Lower lobe of right lung (tissue), 2 donors: ENCODE measurements around the gene GAN. TPM values are rescaled to one million over a fixed set of nuclear protein-coding genes. Genes with fewer than 3 reads are reported as not detected.

Source experiments
- ATAC-seq, 2 donors: fragments of 200-7000 bp; cut with Tn5 transposase; one replicate each; pipeline ENCODE4 v1.9.1; 2020 to 2022; ENCODE audit warnings: mild to moderate bottlenecking in 2 of 2, moderate library complexity in 2 of 2
- DNase-seq: peaks from one replicate; pipeline ENCODE4 v3.0.0-alpha.2; 2020
- H3K27ac ChIP-seq: fragments of 200-600 bp; one replicate; pipeline ENCODE4 v1.8.0; 2022
- H3K27me3 ChIP-seq: fragments of 200-600 bp; one replicate; pipeline ENCODE4 v1.8.0; 2022; ENCODE audit warnings: low read depth
- H3K36me3 ChIP-seq: fragments of 200-600 bp; one replicate; pipeline ENCODE4 v1.8.0; 2022; ENCODE audit warnings: mild to moderate bottlenecking
- H3K4me1 ChIP-seq: fragments of 200-600 bp; one replicate; pipeline ENCODE4 v1.8.0; 2022
- H3K4me3 ChIP-seq: fragments of 200-600 bp; one replicate; pipeline ENCODE4 v1.8.0; 2022; ENCODE audit warnings: mild to moderate bottlenecking
- H3K9me3 ChIP-seq: fragments of 200-600 bp; one replicate; pipeline ENCODE4 v1.8.0; 2022
- intact Hi-C: fragments of 100-400 bp; cut with DNase I; formaldehyde crosslinking; loops from one replicate; pipeline ENCODE4 v1.11.0; 2022
- total RNA-seq: library from RNA; stranded (reverse); fragmentation: NEBNext Ultra II Directional; extraction: Animal tissue kit (Norgen Biotek cat#: 25700); gene quantifications from one replicate; pipeline ENCODE4 v1.2.1, GENCODE V29; 2021
- TF ChIP-seq, protein P1 (sequence below): fragments of 200-600 bp; IDR thresholded peaks from one replicate; pipeline ENCODE4 v1.8.0; 2022; ENCODE audit warnings: antibody characterized with exemption, mild to moderate bottlenecking
- donor health status: DM: no; HTN: yes; CAD: no; lungs with severe emphysema.

Gene GAN
- total RNA-seq, 1 donor from 2014 or later = 6.5 TPM

- no peak for ATAC-seq
- no peak overlapping the region for H3K27ac ChIP-seq
- intact Hi-C loops = no loop called here
- H3K4me3 ChIP-seq = no peak overlapping the region
- TF ChIP-seq, protein P1, sequence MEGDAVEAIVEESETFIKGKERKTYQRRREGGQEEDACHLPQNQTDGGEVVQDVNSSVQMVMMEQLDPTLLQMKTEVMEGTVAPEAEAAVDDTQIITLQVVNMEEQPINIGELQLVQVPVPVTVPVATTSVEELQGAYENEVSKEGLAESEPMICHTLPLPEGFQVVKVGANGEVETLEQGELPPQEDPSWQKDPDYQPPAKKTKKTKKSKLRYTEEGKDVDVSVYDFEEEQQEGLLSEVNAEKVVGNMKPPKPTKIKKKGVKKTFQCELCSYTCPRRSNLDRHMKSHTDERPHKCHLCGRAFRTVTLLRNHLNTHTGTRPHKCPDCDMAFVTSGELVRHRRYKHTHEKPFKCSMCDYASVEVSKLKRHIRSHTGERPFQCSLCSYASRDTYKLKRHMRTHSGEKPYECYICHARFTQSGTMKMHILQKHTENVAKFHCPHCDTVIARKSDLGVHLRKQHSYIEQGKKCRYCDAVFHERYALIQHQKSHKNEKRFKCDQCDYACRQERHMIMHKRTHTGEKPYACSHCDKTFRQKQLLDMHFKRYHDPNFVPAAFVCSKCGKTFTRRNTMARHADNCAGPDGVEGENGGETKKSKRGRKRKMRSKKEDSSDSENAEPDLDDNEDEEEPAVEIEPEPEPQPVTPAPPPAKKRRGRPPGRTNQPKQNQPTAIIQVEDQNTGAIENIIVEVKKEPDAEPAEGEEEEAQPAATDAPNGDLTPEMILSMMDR = no peak
- no peaks in the 10 kb centered on the region for H3K4me1 ChIP-seq
- peaks cover 60% of the 10 kb centered on the region for H3K36me3 ChIP-seq
- no peak for DNase-seq
- H3K9me3 ChIP-seq = no peaks in the 10 kb centered on the region
- H3K27me3 ChIP-seq = no peaks in the 10 kb centered on the region
Observed at GRCh38 chr16:81357711-81358260, 43.0 kb downstream of the GAN start.

- peaks cover 71% of the 10 kb centered on the region for H3K36me3 ChIP-seq
- no peak for ATAC-seq
- intact Hi-C loops = no loop called here
Observed at GRCh38 chr16:81358860-81359259, 44.1 kb downstream of the GAN start.

DNA sequence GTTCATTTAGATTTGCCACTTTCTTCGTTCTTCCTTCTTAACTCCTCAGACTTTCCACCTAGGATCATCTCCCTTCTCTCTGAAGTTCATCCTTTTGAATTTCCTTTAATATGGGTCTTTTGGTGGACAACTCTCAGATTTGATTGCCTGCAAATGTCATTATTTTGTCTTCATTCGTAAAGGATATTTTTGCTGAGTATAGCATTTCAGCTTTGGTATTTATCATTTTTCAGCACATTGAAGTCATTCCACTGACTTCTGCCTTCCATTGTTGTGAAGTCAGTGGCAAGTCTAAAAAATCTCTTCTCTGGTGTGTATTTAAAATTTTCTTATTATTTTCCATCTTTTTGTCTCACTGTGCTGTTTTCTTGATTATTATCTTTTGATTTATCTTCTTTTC lies 45.4 kb downstream of the GAN start:
- intact Hi-C loops = no loop called here
- peaks cover 76% of the 10 kb centered on the region for H3K36me3 ChIP-seq
- H3K4me1 ChIP-seq = no peaks in the 10 kb centered on the region
- H3K27ac ChIP-seq = no peak overlapping the region
- DNase-seq (no peak), ATAC-seq (no peak)
- H3K9me3 ChIP-seq = no peaks in the 10 kb centered on the region
- TF ChIP-seq, protein P1 = no peak
- no peaks in the 10 kb centered on the region for H3K27me3 ChIP-seq
- H3K4me3 ChIP-seq = no peak overlapping the region

More at GRCh38 chr16:81358860-81359259, 44.1 kb downstream of the GAN start:
- no peak for DNase-seq
- Histone ChIP-seq H3K4me1 (no peaks in the 10 kb centered on the region), H3K27ac (no peak overlapping the region), H3K4me3 (no peak overlapping the region), H3K27me3 (no peaks in the 10 kb centered on the region), H3K9me3 (no peaks in the 10 kb centered on the region)
- TF ChIP-seq, protein P1 = no peak

- DNase-seq (no peak), ATAC-seq (no peak)
- Histone ChIP-seq H3K27ac (no peak overlapping the region), H3K4me1 (no peaks in the 10 kb centered on the region), H3K36me3 (peaks cover 68% of the 10 kb centered on the region), H3K9me3 (no peaks in the 10 kb centered on the region), H3K27me3 (no peaks in the 10 kb centered on the region), H3K4me3 (no peak overlapping the region)
- TF ChIP-seq, protein P1 = no peak
- intact Hi-C loops = no loop called here
Observed at GRCh38 chr16:81365731-81366130, 51.0 kb downstream of the GAN start.

GRCh38 chr16:81366316-81366932 lies 51.7 kb downstream of the GAN start:
- H3K4me3 ChIP-seq = no peak overlapping the region
- no peaks in the 10 kb centered on the region for H3K9me3 ChIP-seq
- ATAC-seq = peak; percentile 67 to 73
- no peak overlapping the region for H3K27ac ChIP-seq
- peaks cover 64% of the 10 kb centered on the region for H3K36me3 ChIP-seq
- TF ChIP-seq, protein P1 = peak; percentile 67
- no peaks in the 10 kb centered on the region for H3K27me3 ChIP-seq
- H3K4me1 ChIP-seq = no peaks in the 10 kb centered on the region
- intact Hi-C loops = no loop called here
- DNase-seq = no peak
